GM18951 (cell line): ENCODE results near the gene ABLIM1.

ENCODE experiments used
- POLR2A ChIP-seq: IDR thresholded peaks from 4 replicates; pipeline ENCODE4 v1.6.1; 2011; ENCODE audit warnings: mild to moderate bottlenecking; ENCODE audit not compliant: insufficient read length, insufficient read depth; ENCODE audit errors: extremely low read depth
- in situ Hi-C: fragments of 300-500 bp; cut with MboI; formaldehyde crosslinking; loops from one replicate; pipeline ENCODE4 v1.12.0; 2022; ENCODE audit warnings: low sequenced_read_pairs, mixed read lengths, inconsistent platforms; ENCODE audit not compliant: unreplicated experiment

The ABLIM1 gene

DNA sequence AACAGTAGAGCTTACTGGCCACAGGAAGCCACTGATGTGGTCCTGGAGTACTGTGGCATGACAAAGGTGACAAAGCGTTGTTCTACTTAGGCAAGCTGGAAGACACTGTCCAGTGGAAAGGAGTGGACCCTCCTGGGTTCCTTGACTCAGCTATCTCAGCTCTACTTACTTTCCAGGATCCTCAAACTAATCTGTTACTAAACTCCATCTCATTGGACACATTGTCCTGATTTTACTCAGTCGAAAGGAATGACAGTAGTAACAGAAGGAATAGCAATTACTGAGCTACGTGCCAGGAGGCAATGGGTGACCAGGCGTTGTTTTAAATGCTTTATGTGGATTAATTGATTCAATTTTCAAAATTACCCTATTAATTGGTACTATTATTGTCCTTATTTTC, 41.6 kb downstream of the ABLIM1 start:
- TF ChIP-seq POLR2A, result no peak
- in situ Hi-C loops, result no loop called here

- no peak for TF ChIP-seq POLR2A
- in situ Hi-C loops, result no loop called here
Observed at GRCh38 chr10:114616103-114616502, 42.0 kb downstream of the ABLIM1 start.

DNA sequence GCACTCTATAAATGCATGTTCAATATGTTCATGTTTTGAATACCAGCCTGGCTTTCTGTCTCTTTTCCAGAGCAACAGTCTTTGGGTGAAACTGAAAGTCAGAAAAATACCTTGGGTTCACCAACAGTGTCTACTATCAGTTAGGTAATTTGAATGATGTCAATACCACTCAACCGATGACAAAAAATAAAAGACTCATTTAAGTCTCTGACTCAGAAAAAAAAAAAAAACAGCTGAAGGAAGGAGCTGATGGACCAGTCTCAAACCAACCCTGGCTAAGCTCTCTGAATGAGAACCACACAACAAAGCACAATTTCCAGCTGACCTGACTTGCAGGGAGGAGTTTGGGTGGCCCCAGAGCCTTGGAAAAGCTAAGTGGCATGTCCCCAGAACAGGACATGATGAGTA, 42.5 kb downstream of the ABLIM1 start:
- in situ Hi-C loops, result no loop called here
- no peak for TF ChIP-seq POLR2A

- in situ Hi-C loops, result no loop called here
- no peak for TF ChIP-seq POLR2A
Observed at GRCh38 chr10:114613237-114613979, 44.7 kb downstream of the ABLIM1 start.

GRCh38 chr10:114611617-114612016, 46.5 kb downstream of the ABLIM1 start:
- TF ChIP-seq POLR2A, result no peak
- in situ Hi-C loops, result no loop called here

- TF ChIP-seq POLR2A, result no peak
- in situ Hi-C loops, result no loop called here
Observed at GRCh38 chr10:114609518-114610426, 48.3 kb downstream of the ABLIM1 start.

DNA sequence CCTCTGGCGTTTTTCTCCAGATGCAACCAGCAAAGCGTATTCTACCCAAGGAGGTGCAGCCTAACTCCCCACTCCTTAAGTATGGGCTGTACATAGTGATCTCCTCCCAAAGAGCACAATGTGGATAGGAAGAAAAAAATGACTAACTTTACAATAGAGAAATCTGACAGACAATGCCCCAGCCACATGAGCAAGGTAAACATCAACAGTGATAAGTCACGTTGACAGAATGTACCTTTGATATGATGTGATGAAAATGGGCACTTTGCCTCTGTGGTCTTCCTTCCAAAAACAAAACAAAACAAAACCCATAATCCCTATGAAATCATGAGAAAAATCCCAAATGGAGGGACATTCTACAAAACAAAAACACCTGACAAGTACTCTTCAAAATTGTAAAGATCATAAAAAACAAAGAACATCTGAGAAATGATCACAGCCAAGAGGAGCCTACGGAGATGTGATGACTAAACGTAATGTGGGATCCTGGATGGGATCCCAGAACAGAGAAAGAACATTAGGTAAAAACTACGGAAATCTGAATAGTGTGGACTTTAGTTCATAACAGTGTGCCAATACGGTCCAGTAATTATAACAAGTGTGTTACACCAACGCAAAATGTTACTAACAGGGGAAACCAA, 50.6 kb downstream of the ABLIM1 start:
- no peak for TF ChIP-seq POLR2A
- in situ Hi-C loops, result no loop called here

DNA sequence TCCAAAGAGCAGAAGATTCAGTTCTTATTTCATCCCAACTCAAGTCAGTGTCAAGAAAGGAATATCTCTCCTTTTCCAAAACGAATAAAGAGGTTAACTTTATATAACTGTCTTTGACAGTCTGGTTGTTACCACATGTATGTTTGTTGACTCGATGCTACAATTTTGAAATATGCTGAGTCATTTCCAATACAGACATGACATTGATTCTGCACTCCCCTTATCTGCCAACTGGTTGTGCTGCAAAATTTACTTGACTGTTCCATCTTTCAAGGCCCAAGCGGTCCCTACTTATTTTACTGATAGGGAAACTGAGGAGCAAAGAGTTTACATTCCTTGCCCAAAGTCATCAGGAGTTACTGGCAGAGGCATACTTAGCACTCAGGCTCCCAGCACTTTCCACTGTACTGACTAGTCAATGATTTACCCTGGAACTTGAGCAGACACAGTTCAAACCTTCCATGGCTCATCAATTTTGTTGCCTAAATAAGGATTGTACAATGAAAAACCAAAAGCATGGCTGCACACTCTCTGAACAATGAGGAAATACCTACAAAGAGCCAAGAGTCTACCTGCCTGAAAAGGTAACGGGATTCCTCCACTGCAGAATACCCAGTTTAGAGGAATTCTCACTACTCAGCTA, 52.8 kb downstream of the ABLIM1 start:
- no peak for TF ChIP-seq POLR2A
- in situ Hi-C loops, result no loop called here

DNA sequence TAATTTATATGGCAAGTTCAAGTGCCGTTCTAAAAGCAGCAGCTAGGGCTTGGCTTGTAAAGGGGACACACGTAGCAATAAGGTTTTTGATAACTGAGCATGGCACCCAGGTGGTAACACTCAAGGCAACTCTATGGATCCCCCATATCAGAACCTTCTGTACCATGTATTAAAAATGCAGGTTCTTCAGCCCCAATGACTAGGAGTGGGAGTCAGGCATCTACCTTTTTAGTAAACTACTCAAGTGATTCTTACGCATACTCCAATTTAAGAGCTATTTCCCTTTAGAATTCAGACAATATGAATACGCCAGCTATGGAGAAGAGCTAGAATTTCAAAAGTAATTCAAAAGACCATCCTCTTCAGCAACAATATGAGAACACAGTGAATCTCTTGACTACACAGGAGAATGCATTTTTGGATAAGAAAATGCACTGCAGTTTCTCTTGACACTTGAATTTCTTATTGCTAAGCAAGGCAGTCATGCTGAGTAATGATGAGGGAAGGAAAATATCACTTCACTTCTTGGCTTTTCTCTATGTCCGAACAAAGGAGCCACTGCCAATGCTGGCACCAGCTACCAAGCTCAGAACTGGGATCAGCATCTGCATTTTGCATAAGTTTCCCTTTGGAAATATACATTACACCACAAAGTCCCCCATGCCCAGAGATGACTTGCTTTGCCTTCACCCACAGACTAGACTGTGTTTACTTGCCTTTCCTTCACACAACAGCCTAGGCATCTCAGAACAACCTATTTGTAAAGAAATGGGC, 53.5 kb downstream of the ABLIM1 start:
- in situ Hi-C loops, result no loop called here
- TF ChIP-seq POLR2A, result no peak

- no peak for TF ChIP-seq POLR2A
- in situ Hi-C loops, result no loop called here
Observed at GRCh38 chr10:114603948-114604347, 54.1 kb downstream of the ABLIM1 start.

DNA sequence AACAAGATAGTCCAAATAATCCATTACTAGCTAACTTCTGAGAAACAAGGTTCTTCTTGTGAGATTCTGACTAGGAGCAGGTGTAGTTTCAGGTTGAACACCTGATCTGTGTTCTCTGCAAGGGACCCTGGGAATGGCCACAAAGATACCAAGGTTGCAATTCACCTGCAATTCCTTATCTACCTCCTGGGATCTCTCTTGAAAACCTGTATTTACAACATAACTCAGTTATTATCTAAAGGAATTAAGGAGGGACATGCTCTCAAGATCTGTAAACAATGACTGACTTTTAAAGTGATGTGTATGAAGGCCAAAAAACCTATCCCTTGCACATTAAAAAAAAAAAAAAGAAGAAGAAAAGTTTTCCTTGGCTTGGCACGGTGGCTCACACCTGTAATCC, 54.8 kb downstream of the ABLIM1 start:
- no peak for TF ChIP-seq POLR2A
- in situ Hi-C loops, result no loop called here

GRCh38 chr10:114600057-114600456, 58.0 kb downstream of the ABLIM1 start:
- in situ Hi-C loops, result no loop called here
- TF ChIP-seq POLR2A, result no peak
